LNCAP (cell line): ENCODE measurements around the gene SPTBN5.

Source experiments
- TF ChIP-seq, protein P1 (sequence below): fragments of 450-650 bp; IDR thresholded peaks from 2 replicates; pipeline ENCODE4 v1.5.1; 2017; ENCODE audit warnings: mild to moderate bottlenecking

SPTBN5 gene

DNA sequence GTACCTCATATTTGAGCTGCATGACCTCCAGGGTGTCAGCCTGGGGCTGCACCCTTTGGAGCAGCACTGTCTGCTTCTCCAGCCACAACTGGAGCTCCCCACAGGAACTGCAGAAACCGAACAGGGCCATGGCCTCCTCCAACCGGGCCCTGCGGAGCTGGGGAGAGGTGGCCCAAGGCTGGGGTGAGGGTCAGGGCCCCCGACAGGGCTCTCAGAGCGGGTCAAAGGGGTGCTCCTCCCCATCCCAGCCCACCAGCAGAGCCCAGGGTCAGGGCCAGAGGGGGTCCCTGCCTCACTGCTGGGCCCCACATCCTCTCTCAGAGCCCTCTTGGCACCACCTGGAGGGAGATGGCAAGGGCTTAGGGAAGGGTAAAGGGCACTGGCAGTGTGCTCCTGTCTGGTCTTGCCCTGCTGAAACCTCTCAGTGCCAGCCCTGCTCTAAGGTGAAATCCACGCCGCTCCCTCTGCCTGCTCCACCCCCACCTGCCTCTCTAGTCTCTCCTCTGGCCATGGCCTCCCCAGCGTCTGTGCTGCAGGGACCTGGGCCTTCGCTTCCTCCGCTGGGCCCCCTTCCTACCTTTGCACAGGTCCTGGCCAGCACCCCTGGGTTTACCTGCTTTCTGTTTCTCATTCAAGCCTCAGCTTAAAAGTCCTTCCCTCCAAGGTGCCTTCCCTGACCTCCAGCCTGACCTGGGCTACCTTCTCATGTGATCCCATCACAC is 13.5 kb downstream of the SPTBN5 start:
- TF ChIP-seq, protein P1, sequence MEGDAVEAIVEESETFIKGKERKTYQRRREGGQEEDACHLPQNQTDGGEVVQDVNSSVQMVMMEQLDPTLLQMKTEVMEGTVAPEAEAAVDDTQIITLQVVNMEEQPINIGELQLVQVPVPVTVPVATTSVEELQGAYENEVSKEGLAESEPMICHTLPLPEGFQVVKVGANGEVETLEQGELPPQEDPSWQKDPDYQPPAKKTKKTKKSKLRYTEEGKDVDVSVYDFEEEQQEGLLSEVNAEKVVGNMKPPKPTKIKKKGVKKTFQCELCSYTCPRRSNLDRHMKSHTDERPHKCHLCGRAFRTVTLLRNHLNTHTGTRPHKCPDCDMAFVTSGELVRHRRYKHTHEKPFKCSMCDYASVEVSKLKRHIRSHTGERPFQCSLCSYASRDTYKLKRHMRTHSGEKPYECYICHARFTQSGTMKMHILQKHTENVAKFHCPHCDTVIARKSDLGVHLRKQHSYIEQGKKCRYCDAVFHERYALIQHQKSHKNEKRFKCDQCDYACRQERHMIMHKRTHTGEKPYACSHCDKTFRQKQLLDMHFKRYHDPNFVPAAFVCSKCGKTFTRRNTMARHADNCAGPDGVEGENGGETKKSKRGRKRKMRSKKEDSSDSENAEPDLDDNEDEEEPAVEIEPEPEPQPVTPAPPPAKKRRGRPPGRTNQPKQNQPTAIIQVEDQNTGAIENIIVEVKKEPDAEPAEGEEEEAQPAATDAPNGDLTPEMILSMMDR = no peak

DNA sequence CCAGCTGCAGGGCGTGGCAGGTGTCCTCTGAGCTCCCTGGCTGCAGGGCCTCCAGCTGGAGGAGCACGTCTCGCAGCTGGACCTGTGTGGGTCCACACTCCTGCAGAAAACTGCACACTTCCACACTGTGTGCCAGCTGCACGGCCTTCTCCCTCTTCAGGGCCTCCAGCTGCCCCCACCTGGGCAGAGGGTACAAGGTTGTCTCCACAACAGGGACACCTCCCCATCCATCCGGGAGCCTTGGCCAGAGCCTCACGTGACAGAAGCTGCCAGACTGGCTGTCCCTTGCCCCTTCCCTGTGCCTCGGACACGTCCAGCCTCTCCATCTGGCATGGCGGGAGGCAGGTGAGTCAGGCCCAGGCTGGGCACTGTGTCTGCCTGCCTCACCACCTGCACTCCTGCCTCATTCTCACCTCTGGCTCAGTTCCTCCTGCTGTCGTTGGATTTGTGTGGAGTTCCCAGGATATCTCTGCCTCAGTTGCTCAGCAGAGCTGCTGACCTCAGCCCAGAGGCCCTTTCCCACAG is 14.5 kb downstream of the SPTBN5 start:
- TF ChIP-seq, protein P1 = no peak

DNA sequence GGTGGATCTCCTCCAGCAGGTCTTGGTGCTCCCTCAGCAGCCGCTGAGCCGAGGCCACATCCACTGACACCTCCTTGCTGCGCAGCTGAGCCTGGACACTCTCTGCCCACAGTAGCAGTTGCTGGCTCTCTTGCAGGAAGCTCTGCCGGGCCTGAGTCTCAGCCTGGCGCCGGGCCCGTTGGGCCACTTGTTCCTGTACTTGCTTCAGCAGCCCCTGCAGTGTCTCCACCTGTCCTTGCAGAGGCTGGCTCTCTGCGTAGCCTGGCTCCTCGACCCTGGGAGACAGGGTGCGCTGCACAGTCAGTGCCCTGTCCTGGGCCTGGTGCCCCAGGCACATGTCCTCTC is 15.5 kb downstream of the SPTBN5 start:
- TF ChIP-seq, protein P1 = no peak

DNA sequence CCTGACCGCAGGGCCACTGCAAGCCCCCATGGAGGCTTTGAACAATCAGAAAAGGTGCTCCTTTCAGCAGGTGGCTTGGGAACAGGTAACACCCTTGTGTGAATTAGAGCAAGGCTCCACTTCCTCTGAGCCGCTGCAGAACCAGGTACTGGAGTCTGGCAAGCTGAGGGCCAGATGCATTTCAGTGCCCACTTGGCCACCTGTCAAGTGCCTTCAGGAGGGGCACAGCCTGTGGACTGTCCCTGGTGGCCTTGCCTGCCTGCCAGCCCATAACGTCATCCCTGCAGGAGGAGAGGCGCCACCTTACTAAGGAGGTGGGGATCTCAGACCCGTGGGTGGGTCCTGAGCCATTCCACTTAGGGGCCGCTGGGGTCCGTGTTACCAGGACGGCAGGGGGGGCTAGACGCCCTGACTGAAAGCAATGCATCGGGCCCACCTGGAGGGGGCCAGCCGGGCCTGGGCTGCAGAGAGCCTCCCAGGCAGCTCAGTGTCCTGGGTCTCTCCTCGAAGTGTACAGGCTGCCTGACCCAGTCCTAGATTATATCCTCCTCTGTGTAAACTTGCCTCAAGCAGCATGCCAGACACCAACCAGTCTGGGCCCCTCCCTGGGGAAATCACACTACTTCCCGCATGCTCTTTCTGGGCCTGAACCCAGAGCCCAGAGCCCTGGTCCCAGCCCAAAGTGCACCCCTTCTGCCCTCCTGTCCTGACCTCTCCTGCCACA is 16.1 kb downstream of the SPTBN5 start:
- TF ChIP-seq, protein P1 = no peak

DNA sequence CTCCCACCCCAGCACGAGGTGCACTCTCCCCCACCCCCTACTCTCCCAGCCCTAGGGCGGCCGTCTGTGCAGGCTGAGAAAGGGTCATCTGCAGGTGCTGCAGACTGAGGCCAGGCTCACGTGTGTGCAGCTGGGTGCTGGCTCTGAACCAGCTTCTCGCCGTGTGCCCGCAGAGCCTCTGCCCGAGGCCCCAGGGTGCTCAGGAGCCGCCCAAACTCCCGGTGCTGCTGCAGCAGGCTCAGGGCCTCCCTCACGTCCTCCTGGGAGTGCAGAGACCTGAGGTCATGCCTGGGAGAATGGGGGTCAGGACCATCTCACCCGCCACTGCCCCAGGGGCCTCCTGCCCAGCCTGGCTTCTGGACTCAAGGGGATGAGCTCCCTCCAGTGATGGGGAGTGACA is 17.2 kb downstream of the SPTBN5 start:
- TF ChIP-seq, protein P1 = no peak

DNA sequence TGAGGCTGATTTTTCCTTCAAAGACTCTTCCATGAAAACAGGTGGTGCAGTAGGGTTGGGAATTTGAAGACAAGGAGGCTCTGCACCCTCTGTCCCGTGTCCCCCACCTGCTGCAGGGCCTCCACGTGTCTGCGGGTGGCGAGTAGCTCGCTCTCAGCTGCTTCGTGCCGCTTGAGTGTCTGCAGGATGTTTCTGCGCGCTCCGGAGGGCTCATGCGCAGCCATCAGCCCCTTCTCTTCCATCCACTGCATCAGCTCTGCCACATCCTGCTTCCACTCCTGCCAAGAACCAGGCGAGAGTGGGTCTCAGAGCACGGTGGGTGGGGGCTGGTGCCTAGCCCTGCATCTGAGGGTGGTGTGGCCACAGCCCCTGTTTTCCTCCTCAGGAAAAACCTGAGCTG is 17.8 kb downstream of the SPTBN5 start:
- TF ChIP-seq, protein P1 = no peak

DNA sequence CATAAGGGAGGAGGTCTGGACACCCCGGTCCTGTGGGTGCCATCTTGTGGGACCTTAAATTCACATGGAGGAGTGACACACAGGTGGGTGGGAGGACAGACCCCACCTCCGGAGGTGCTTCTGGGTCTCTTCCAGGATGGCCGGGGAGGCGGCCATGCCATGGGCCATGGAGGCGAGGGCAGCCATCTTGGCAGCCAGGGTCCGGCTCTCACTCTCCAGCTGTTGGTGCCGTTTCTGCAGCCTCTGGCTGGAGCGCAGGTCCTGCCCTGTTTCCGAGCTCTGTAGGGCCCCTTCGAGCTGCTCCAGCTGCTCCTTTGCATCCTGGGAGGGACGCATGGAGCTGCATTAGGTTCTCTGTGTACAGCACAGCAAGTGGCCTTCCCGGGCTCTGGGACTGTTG is 19.1 kb downstream of the SPTBN5 start:
- TF ChIP-seq, protein P1 = no peak
